T-helper 9 cell (primary cell): ENCODE results near the gene SERPINA6.
"Not testable (repeated sequence)": the region's sequence is repeated elsewhere in the genome, so short reads cannot be mapped to it uniquely, and the experiment has no call there.

Experiments used
- DNase-seq: peaks from one replicate; pipeline ENCODE4 v3.0.0-alpha.2; 2020

The SERPINA6 gene

GRCh38 chr14:94291906-94292525 is 31.1 kb downstream of the SERPINA6 start:
- no peak for DNase-seq

GRCh38 chr14:94291159-94291905 is 31.8 kb downstream of the SERPINA6 start:
- DNase-seq = no peak

- DNase-seq = no peak
These were observed 32.9 kb downstream of the SERPINA6 start for GRCh38 chr14:94290197-94290596.

GRCh38 chr14:94288610-94289465 is 34.3 kb downstream of the SERPINA6 start:
- no peak for DNase-seq

GRCh38 chr14:94285158-94285557 is 38.0 kb downstream of the SERPINA6 start:
- no peak for DNase-seq

GRCh38 chr14:94284221-94284620 is 38.9 kb downstream of the SERPINA6 start:
- no peak for DNase-seq

- DNase-seq = no peak
These were observed 40.0 kb downstream of the SERPINA6 start for GRCh38 chr14:94282991-94283723.

GRCh38 chr14:94278731-94279130 is 44.4 kb downstream of the SERPINA6 start:
- DNase-seq = no peak

- not testable (repeated sequence) for DNase-seq
These were observed 46.1 kb downstream of the SERPINA6 start for GRCh38 chr14:94276898-94277561.

- DNase-seq = no peak
These were observed 54.0 kb downstream of the SERPINA6 start for GRCh38 chr14:94269156-94269555.

GRCh38 chr14:94268582-94268981 is 54.6 kb downstream of the SERPINA6 start:
- DNase-seq = not testable (repeated sequence)

GRCh38 chr14:94267352-94267751 is 55.8 kb downstream of the SERPINA6 start:
- no peak for DNase-seq

- DNase-seq = not testable (repeated sequence)
These were observed 58.9 kb downstream of the SERPINA6 start for GRCh38 chr14:94264195-94264594.
